B cell (primary cell): ENCODE data around the gene PDPR. TPM values are rescaled to one million over a fixed set of nuclear protein-coding genes. Genes with fewer than 3 reads are reported as not detected.
"Not testable (repeated sequence)": the region's sequence is repeated elsewhere in the genome, so short reads cannot be mapped to it uniquely, and the experiment has no call there.

Source experiments
- ATAC-seq: fragments of 200-7000 bp; cut with Tn5 transposase; one replicate; pipeline ENCODE4 v1.10.0; 2021; ENCODE audit warnings: low read depth, mild to moderate bottlenecking, moderate number of reproducible peaks, moderate library complexity
- CTCF ChIA-PET: fragments of 350-600 bp; sonication (Branson Sonifier 250); formaldehyde crosslinking; loops from one replicate; lab custom pipeline; 2021; ENCODE audit warnings: antibody characterized with exemption, inconsistent platforms; lab: Charles Lee
- POLR2A ChIA-PET: fragments of 350-600 bp; sonication (Branson Sonifier 250); formaldehyde crosslinking; loops from one replicate; lab custom pipeline; 2021; ENCODE audit warnings: antibody characterized with exemption; lab: Charles Lee
- DNase-seq: peaks from one replicate; pipeline ENCODE4 v3.0.0; 2013
- H2AFZ ChIP-seq: 2 replicates; pipeline ENCODE4 v1.6.1; 2012; ENCODE audit warnings: mild to moderate bottlenecking, low read depth, low read length; ENCODE audit not compliant: insufficient read depth, poor library complexity, severe bottlenecking
- H3K27ac ChIP-seq, 2 donors: 1 replicate in 1 of 2; 2 replicates in 1 of 2; pipeline ENCODE4 v1.5.1; 2012 to 2013; ENCODE audit warnings: low read length in 2 of 2, mild to moderate bottlenecking in 2 of 2, moderate library complexity in 1 of 2
- H3K27me3 ChIP-seq, 4 experiments: fragments of 200-600 bp in 1 of 4; sonication (generic) in 1 of 4; replicated peaks in 1 of 4; 1 replicate in 2 of 4; 2 replicates in 2 of 4; pipeline versions ENCODE4 v1.6.1 to v1.7.0; 2013 to 2016; ENCODE audit warnings: low read length in 3 of 4, mild to moderate bottlenecking in 2 of 4, mixed read lengths in 1 of 4, moderate library complexity in 1 of 4; ENCODE audit not compliant: insufficient read depth in 4 of 4, control insufficient read depth in 3 of 4; ENCODE audit errors: control extremely low read depth in 1 of 4
- H3K36me3 ChIP-seq, 2 experiments: replicated peaks in 1 of 2; 1 replicate in 1 of 2; 2 replicates in 1 of 2; pipeline versions ENCODE4 v1.6.1 to v1.7.1; 2013; ENCODE audit warnings: low read length in 1 of 2; ENCODE audit not compliant: insufficient read depth in 2 of 2, control insufficient read depth in 1 of 2; ENCODE audit errors: control extremely low read depth in 1 of 2, extremely low read depth in 1 of 2
- H3K4me1 ChIP-seq, 2 donors: fragments of 200-600 bp in 1 of 2; sonication (generic) in 1 of 2; 1 replicate in 1 of 2; 2 replicates in 1 of 2; pipeline versions ENCODE4 v1.5.1 to v1.6.1; 2013 to 2017; ENCODE audit warnings: low read length in 2 of 2; ENCODE audit not compliant: control insufficient read depth in 2 of 2, insufficient read depth in 2 of 2
- H3K4me2 ChIP-seq: replicated peaks from 2 replicates; pipeline ENCODE3; 2012; ENCODE audit warnings: mild to moderate bottlenecking, low read depth, low read length; ENCODE audit not compliant: poor library complexity, severe bottlenecking
- H3K4me3 ChIP-seq, 5 experiments: fragments of 200-600 bp in 1 of 5; sonication (generic) in 1 of 5; 1 replicate in 3 of 5; 2 replicates in 2 of 5; pipeline versions ENCODE4 v1.5.1 to v1.7.0; 2011 to 2016; ENCODE audit warnings: low read length in 4 of 5, mild to moderate bottlenecking in 4 of 5, low read depth in 2 of 5, control low read depth in 1 of 5, moderate library complexity in 1 of 5; ENCODE audit not compliant: insufficient read depth in 1 of 5; ENCODE audit errors: control extremely low read depth in 1 of 5, extremely low read depth in 1 of 5
- H3K79me2 ChIP-seq: fragments of 200-600 bp; sonication (generic); one replicate; pipeline ENCODE4 v1.6.0; 2016; ENCODE audit warnings: low read length; ENCODE audit not compliant: control insufficient read depth, insufficient read depth
- H3K9ac ChIP-seq: fragments of 200-600 bp; sonication (generic); 2 replicates; pipeline ENCODE4 v1.6.1; 2017; ENCODE audit warnings: mild to moderate bottlenecking, low read length, moderate library complexity
- H3K9me3 ChIP-seq, 3 donors: one replicate each; pipeline versions ENCODE4 v1.6.1 to v1.7.1; 2013; ENCODE audit warnings: low read length in 2 of 3; ENCODE audit not compliant: control insufficient read depth in 2 of 3, insufficient read depth in 1 of 3; ENCODE audit errors: control extremely low read depth in 1 of 3
- H4K20me1 ChIP-seq: 2 replicates; pipeline ENCODE4 v1.6.0; 2012; ENCODE audit warnings: mild to moderate bottlenecking, low read length; ENCODE audit not compliant: insufficient read depth, control insufficient read depth, poor library complexity, severe bottlenecking
- H3K27ac Mint-ChIP-seq: one replicate; pipeline ENCODE4 v1.8.0; 2021; ENCODE audit warnings: mixed read lengths
- H3K27me3 Mint-ChIP-seq: one replicate; pipeline ENCODE4 v1.8.0; 2021; ENCODE audit warnings: mixed read lengths
- H3K4me1 Mint-ChIP-seq: one replicate; pipeline ENCODE4 v1.8.0; 2021; ENCODE audit warnings: mixed read lengths
- H3K4me3 Mint-ChIP-seq: one replicate; pipeline ENCODE4 v1.8.0; 2021; ENCODE audit warnings: mixed read lengths
- H3K9me3 Mint-ChIP-seq: one replicate; pipeline ENCODE4 v1.8.0; 2022; ENCODE audit warnings: mixed read lengths; ENCODE audit not compliant: insufficient read depth
- WGBS: methylation state at CpG from one replicate; pipeline ENCODE4 v1.1.5; 2013; ENCODE audit warnings: missing lambda C conversion rate; ENCODE audit not compliant: insufficient coverage; 5-methylcytosine and 5-hydroxymethylcytosine counted together
- intact Hi-C: fragments of 100-400 bp; cut with micrococcal nuclease; formaldehyde crosslinking; loops from one replicate; pipeline ENCODE4 v1.10.0; 2022
- polyA plus RNA-seq: library from polyadenylated mRNA; depleted of rRNA; stranded (reverse); fragments of >200 nt; gene quantifications from 2 replicates; pipeline ENCODE4 v1.2.3, GENCODE V29; 2012
- total RNA-seq, 2 donors: library from RNA; stranded (reverse); fragments of 120-200 nt in 1 of 2; gene quantifications; 1 replicate in 1 of 2; 2 replicates in 1 of 2; pipeline versions ENCODE4 v1.2.3 to v1.2.4, GENCODE V29; 2013 to 2022

Gene PDPR
- total and polyA plus RNA-seq, 2 donors (not counting 1 experiment from before 2014, with no cell fraction given): 14.7 to 28.3 TPM

DNA sequence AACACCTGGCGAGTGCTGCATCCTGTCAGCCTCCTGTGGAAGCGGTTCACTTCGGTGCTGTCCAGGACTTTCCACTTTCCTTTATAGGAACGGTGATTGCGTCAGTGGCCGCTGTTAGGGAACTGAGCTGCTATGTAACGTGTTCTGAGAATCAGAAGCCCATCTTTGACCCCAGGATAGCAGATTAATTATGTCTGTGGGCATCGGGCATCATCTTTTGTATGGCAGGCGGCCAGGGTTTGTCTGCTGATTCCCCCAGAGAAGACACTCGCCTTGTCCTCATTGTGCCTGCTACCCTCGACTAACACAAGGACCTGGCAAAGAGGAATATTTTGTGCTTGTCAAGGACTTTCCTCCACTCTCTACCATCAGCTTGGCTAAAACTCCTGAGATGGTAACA is 33.7 kb downstream of the PDPR start:
- H3K9me3 ChIP-seq, ATAC-seq, H3K4me3 ChIP-seq, H3K79me2 ChIP-seq, H2AFZ ChIP-seq, DNase-seq, POLR2A ChIA-PET, H3K4me1 ChIP-seq, intact Hi-C loops, H3K27ac ChIP-seq, H3K4me1 Mint-ChIP-seq, CTCF ChIA-PET, H3K9me3 Mint-ChIP-seq, H4K20me1 ChIP-seq, H3K9ac ChIP-seq, H3K4me2 ChIP-seq, H3K27ac Mint-ChIP-seq, H3K27me3 ChIP-seq, H3K4me3 Mint-ChIP-seq, H3K27me3 Mint-ChIP-seq: not testable (repeated sequence)
- WGBS: 95% methylated on average over 4 of the region's 11 CpGs
- H3K36me3 ChIP-seq: peaks cover 9 to 58% of the 10 kb centered on the region in 2 experiments

GRCh38 chr16:70148453-70148852 is 34.3 kb downstream of the PDPR start:
- H3K4me3 Mint-ChIP-seq, H2AFZ ChIP-seq, H3K79me2 ChIP-seq, intact Hi-C loops, DNase-seq, POLR2A ChIA-PET, ATAC-seq, H4K20me1 ChIP-seq, H3K9ac ChIP-seq, H3K27ac ChIP-seq, H3K4me3 ChIP-seq, H3K4me1 Mint-ChIP-seq, H3K9me3 Mint-ChIP-seq, H3K27ac Mint-ChIP-seq, H3K4me1 ChIP-seq, H3K27me3 Mint-ChIP-seq, H3K9me3 ChIP-seq, H3K27me3 ChIP-seq, H3K4me2 ChIP-seq: not testable (repeated sequence)
- peaks cover 11 to 58% of the 10 kb centered on the region in 2 experiments for H3K36me3 ChIP-seq
- CTCF ChIA-PET: interaction anchor here (2.2 kb wide), 1 partner anchor 12 kb away, joined by 9 read pairs; no protein-coding TSS in a partner anchor
- 100% methylated on average over 1 of the region's 6 CpGs for WGBS

GRCh38 chr16:70149296-70149695 is 35.2 kb downstream of the PDPR start:
- not testable (repeated sequence) for H3K4me3 ChIP-seq

More at GRCh38 chr16:70149296-70149695, 35.2 kb downstream of the PDPR start:
- H4K20me1 ChIP-seq, H3K9me3 Mint-ChIP-seq, H3K27ac ChIP-seq, H3K27ac Mint-ChIP-seq, H3K4me1 ChIP-seq, H3K27me3 Mint-ChIP-seq, intact Hi-C loops, DNase-seq, POLR2A ChIA-PET, H2AFZ ChIP-seq, H3K4me3 Mint-ChIP-seq, H3K4me1 Mint-ChIP-seq, H3K79me2 ChIP-seq, H3K27me3 ChIP-seq, ATAC-seq, H3K4me2 ChIP-seq, H3K9ac ChIP-seq, H3K9me3 ChIP-seq: not testable (repeated sequence)
- WGBS: 96% methylated on average over 6 of the region's 8 CpGs
- CTCF ChIA-PET: interaction anchor here (2.2 kb wide), 1 partner anchor 11 kb away, joined by 9 read pairs; no protein-coding TSS in a partner anchor
- H3K36me3 ChIP-seq: peaks cover 11 to 61% of the 10 kb centered on the region in 2 experiments
